Measurements from ENCODE around the gene MED12L.
"Not testable (repeated sequence)": the region's sequence is repeated elsewhere in the genome, so short reads cannot be mapped to it uniquely, and the experiment has no call there.

MED12L gene

GRCh38 chr3:151377768-151378385 is 292.4 kb downstream of the MED12L start:
- DNase-seq (ENCODE audit: low spot score), result no peak

- DNase-seq (ENCODE audit: low spot score), result no peak
Observed at GRCh38 chr3:151379083-151379734, 293.7 kb downstream of the MED12L start.

GRCh38 chr3:151382671-151383070 is 297.2 kb downstream of the MED12L start:
- DNase-seq (ENCODE audit: low spot score), result no peak

GRCh38 chr3:151383111-151383510 is 297.6 kb downstream of the MED12L start:
- no peak for DNase-seq (ENCODE audit: low spot score)

- DNase-seq (ENCODE audit: low spot score), result no peak
Observed at GRCh38 chr3:151383956-151384355, 298.5 kb downstream of the MED12L start.

- DNase-seq (ENCODE audit: low spot score), result no peak
Observed at GRCh38 chr3:151384741-151385174, 299.3 kb downstream of the MED12L start, which contains the start of gene P2RY12. Gene P2RY12, minus strand, starts transcription at chr3:151384753. Its CDS starts 45,908 bp downstream, at chr3:151338845.

- DNase-seq (ENCODE audit: low spot score), result no peak
Observed at GRCh38 chr3:151386056-151386455, 300.6 kb downstream of the MED12L start.

- no peak for DNase-seq (ENCODE audit: low spot score)
Observed at GRCh38 chr3:151387432-151387831, 302.0 kb downstream of the MED12L start.

- DNase-seq (ENCODE audit: low spot score), result no peak
Observed at GRCh38 chr3:151387842-151388241, 302.4 kb downstream of the MED12L start.

- no peak for DNase-seq (ENCODE audit: low spot score)
Observed at GRCh38 chr3:151391720-151392119, 306.3 kb downstream of the MED12L start.

GRCh38 chr3:151392191-151392590 is 306.7 kb downstream of the MED12L start:
- not testable (repeated sequence) for DNase-seq (ENCODE audit: low spot score)

GRCh38 chr3:151393146-151393830 is 307.8 kb downstream of the MED12L start:
- DNase-seq (ENCODE audit: low spot score), result no peak

GRCh38 chr3:151393941-151394340 is 308.5 kb downstream of the MED12L start:
- no peak for DNase-seq (ENCODE audit: low spot score)

GRCh38 chr3:151394611-151395010 is 309.1 kb downstream of the MED12L start:
- no peak for DNase-seq (ENCODE audit: low spot score)

- no peak for DNase-seq (ENCODE audit: low spot score)
Observed at GRCh38 chr3:151395806-151396205, 310.3 kb downstream of the MED12L start.

GRCh38 chr3:151398895-151399294 is 313.4 kb downstream of the MED12L start:
- DNase-seq (ENCODE audit: low spot score), result no peak

GRCh38 chr3:151400341-151400740 is 314.9 kb downstream of the MED12L start:
- no peak for DNase-seq (ENCODE audit: low spot score)

- DNase-seq (ENCODE audit: low spot score), result no peak
Observed at GRCh38 chr3:151402349-151402748, 316.9 kb downstream of the MED12L start.

- DNase-seq (ENCODE audit: low spot score), result no peak
Observed at GRCh38 chr3:151403246-151403645, 317.8 kb downstream of the MED12L start.

GRCh38 chr3:151404316-151404715 is 318.9 kb downstream of the MED12L start:
- DNase-seq (ENCODE audit: low spot score), result no peak

GRCh38 chr3:151407928-151408327 is 322.5 kb downstream of the MED12L start:
- no peak for DNase-seq (ENCODE audit: low spot score)

- DNase-seq (ENCODE audit: low spot score), result no peak
Observed at GRCh38 chr3:151410891-151411559, 325.6 kb downstream of the MED12L start.

GRCh38 chr3:151412989-151413388 is 327.5 kb downstream of the MED12L start:
- DNase-seq (ENCODE audit: low spot score), result no peak

Data from hematopoietic multipotent progenitor cell treated with erythropoietin and hydrocortisone succinate and interleukin-3 and kit ligand, for 17 days (in vitro differentiated cells).